Stimulated activated CD4-positive, alpha-beta T cell treated with anti-CD3 and anti-CD28 coated beads, Interleukin-1b, Interleukin-23, amount 100 ng/mL, for 48 hours (primary cell): ENCODE measurements around the gene PRPSAP2.
"Not testable (repeated sequence)": the region's sequence is repeated elsewhere in the genome, so short reads cannot be mapped to it uniquely, and the experiment has no call there.

Experiments used
- DNase-seq: peaks from one replicate; pipeline ENCODE4 v3.0.0-alpha.2; 2020

Gene PRPSAP2

DNA sequence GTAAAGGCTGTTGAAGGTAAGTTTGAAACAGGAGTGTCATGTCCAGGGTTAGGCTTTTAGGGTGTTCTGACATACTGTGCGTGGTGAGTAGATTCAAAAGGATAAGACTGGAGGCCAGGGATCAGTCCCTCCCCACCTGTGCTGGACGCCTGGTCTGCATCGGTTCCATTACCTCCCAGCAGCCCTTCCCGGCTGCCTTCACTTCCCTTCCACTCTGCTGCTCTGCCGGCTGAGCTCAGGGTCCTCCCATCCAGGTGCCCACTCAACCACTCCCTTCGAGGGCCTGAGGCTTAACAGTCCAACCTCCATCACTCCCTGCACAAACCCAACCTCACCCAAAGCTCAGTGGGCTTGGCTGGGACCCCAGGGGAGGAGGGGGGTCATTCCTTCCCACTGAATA, 89.9 kb downstream of the PRPSAP2 start:
- no peak for DNase-seq

DNA sequence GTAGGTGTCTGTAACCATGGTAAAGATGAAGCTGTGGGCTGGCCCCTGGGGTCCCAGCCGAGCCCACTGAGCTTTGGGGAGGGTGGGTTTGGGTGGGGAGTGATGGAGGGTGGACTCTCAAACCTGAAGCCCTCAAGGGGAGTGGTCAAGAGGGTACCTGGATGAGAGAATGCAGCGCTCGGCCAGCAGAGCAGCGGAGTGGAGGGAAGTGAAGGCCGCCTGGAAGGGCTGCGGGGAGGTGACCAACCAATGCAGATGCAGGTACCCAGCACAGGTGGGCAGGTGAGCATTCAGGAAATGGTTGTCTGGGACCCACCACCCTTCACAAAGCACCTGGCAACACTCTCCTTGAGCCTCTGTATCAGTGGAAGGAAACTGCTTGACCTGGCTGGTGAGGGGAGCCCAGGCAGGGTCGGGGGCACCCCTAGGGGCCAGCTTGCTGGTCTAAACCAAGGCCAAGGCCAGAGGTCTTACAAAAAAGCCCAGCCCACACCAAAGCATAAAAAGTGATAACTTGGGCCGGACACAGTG, 90.6 kb downstream of the PRPSAP2 start:
- DNase-seq: no peak

DNA sequence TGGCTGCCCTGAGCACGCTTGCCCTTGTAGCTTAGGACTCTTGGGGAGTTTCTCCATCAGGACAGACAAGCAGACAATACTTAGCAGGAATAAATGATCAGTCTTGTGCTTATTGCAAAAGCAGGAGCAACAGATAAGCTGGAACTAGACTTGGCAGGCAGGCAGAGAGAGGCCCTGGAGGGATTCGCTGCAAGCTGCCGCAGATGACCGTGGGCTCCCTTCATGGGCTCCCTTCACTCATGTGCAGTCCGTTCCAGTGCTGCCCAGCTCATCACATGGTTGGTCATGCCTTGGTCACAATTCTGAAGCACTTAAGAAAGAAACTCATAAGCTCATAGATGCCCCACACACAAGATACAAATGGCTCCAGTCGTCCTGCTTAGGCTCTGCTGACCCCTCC, 91.6 kb downstream of the PRPSAP2 start:
- no peak for DNase-seq

DNA sequence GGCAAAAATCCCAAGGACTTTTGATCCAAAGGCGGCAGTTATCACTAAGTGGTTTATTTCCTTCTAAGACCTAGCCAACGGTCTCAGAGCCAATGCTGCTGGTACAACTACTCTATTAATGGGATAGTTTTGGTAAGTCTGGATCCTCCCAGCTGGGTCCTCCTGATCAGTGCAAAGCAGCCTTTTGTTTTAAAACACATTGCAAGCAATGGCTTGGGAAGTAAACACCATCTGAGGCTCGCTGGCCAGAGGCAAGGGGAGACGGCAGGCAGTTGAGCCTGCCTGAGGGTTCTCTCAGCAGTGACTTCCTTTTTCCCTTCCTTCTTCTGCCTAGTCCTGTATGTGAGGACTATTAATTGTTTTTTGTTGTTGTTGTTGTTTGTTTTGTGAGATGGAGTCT, 92.4 kb downstream of the PRPSAP2 start:
- no peak for DNase-seq

DNA sequence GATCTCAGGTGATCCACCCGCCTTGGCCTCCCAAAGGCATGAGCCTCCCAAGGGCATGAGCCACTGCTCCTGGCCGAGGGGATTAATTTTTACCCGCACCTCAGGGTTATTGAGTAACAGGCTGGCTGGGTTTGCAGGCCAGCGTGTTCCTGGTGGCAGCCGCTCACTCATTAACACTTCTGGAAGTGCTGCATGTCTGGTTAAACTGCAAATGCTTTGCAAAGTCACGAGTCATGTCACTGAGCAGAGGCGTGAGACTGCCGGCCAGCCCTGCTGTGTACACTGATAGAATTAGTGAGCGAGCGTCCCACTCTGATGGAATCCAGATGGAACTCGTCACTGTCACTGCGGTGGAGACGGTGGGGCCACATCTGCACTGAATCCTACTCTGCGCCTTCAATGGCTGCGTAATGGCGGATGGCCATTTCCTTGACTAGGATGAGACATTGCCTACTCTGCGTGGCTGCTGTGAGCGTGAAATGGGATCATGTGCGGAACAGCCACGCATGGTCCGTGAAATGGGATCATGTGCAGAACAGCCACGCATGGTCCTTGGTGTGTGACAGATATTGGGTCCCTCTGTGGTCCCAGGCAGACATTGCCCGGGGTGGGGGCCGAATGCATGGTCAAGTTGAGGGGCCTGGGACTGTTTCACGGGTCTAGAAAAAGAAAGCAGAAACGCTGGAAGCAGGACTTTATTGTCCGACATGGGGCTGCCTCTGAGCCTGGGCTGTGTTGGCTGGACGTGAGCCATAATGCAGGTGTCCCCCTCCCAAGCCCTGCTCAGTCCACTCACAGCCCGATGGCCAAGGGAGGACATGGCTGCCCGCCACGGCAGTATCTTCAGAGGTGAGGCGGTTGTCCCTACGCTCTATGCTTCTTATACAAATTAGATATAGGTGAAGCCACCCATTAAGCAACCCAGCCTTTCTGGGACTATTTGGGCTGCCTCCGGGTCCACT, 93.3 kb downstream of the PRPSAP2 start:
- no peak for DNase-seq

DNA sequence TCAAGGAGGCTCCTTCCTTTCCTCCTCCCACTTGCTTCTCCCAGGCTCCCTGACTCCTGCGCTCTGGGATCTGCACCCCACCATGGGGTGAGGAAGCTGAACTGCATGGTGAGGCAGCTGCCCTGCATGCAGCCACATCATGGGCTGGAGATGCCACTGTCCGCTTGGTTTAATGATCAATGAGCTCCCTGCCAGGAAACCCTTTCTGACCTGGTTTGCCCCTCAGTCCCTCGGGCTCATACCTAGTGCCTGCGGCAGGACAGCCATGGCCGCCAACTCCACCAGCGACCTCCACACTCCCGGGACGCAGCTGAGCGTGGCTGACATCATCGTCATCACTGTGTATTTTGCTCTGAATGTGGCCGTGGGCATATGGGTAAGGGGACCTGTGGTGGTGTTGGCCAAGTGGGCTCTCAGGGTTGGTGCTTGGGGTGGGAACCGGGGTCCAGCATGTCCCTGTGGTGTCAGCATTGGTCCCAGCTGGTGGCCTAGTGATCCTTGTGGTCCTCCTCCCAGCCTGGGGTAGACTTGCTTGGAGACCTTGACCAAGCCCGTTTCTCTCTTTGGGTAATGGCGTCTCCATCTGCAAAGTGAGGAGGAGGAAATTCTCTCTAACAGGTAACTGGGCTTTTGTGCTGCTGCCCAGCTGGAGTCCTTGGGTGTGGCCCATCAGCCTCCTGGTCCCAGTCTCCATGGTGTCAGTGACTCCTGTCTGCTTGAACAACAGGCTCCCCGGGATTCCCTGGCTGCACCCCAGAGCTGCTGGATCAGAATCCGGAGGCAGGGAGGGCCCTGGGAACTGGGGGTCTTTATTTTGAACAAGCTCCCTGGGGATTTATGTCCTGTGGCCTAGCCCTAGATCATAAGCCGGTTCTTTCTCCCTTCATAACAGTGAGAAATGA, 94.3 kb downstream of the PRPSAP2 start, which contains the start of gene SLC5A10:
Gene SLC5A10, plus strand, starts transcription at position 225 of the 902 bp plus-strand sequence. Its CDS starts 41 bp downstream, at position 266.
- no peak for DNase-seq

DNA sequence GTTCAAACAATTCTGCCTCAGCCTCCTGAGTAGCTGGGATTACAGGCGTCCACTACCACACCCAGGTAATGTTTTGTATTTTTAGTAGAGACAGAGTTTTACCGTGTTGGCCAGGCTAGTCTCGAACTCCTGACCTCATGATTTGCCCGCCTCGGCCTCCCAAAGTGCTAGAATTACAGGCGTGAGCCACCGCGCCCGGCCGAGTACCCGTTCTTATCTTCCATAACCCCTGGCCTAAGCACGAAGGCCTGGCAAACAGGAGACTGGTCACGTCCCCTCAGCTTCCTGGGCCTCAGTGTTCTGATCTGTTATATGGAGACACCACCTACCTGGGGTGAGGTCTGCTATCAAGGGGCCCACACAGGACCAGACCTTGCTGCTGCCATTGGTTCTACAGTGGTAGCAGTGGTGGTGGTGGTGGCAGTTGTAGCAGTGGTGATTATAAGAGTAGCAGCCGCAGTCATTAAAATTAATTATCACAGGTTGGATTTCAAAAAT, 95.3 kb downstream of the PRPSAP2 start:
- no peak for DNase-seq

DNA sequence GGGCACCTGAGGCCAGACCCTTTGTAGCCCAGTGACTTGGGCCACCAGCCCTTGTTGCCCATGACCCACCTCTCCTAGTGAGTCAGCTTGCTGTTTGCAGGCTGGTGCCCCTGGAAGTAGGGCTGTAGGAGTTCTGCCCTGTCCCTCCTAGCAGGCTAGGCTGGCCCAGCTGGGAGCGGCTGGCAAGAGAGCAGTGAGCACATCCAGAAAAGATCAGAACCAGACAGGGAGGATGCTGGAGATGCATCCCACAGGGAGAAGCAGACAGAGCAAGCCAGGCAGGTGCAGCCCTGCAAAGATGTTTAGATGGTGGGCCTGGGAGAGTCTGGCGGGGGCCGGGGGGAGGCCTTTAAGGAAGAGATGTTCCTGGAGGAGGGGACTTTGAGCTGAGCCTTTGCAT, 96.4 kb downstream of the PRPSAP2 start:
- no peak for DNase-seq

DNA sequence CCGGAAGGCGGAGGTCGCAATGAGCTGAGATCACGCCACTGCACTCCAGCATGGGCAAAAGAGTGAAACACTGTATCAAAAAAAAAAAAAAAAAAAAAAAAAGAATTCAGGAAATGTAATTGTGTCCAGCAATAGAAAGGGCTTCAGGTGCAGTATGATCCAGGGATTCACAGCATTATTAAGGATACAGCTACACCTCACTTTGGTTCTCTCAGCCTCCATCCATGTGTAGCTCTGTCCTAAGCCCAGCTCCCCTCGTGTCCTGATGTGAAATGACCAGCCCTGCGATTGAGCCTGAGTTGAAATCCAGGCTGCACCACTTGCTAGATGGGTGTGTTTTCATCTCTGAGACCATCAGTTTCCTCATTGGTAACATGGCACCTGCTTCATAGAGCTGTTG, 97.1 kb downstream of the PRPSAP2 start:
- no peak for DNase-seq

DNA sequence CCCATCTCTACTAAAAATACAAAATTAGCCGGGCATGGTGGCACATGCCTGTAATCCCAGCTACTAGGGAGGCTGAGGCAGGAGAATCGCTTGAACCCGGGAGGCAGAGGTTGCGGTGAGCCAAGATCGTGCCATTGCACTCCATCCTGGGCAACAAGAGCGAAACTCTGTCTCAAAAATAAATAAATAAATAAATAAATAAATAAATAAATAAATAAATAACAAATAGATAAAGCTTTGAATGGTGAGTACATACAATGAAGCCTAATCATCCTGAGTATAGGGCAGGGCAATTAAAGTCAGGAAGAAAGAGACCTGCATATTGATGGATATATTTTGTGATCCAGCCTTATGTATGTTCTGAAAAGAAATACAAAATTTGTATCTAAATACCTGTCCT, 98.1 kb downstream of the PRPSAP2 start:
- DNase-seq: not testable (repeated sequence)

DNA sequence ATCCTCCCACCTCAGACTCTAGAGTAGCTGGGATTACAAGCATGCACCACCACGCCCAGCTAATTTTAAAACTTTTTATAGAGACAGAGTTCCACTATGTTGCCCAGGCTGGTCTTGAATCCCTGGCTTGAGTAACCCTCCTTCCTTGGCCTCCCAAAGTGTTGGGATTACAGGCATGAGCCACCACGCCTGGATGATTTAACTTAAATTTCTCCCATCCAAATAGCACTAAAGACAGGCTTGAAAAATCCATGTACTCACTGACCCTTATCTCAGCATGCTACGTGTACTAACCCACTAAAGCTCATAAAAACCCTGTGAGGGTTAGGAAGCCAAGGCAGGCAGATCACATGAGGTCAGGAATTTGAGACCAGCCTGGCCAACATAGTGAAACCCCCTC, 98.7 kb downstream of the PRPSAP2 start:
- no peak for DNase-seq

DNA sequence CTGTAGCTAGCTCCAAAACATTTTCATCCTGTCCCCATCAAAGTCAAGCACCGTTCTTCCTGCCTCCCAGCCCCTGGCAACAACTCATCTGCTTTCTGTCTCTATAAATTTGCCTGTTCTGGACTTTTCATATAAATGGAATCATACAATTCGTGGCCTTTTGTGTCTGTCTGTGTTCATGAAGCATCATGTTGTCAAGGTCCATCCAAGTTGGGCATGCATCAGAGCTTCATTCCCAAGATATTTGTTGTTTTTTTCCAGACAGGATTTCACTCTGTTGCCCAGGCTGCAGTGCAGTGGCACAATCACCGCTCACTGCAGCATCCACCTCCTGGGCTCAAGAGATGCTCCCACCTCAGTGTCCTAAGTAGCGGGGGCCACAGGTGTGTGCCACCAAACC, 99.9 kb downstream of the PRPSAP2 start:
- no peak for DNase-seq

DNA sequence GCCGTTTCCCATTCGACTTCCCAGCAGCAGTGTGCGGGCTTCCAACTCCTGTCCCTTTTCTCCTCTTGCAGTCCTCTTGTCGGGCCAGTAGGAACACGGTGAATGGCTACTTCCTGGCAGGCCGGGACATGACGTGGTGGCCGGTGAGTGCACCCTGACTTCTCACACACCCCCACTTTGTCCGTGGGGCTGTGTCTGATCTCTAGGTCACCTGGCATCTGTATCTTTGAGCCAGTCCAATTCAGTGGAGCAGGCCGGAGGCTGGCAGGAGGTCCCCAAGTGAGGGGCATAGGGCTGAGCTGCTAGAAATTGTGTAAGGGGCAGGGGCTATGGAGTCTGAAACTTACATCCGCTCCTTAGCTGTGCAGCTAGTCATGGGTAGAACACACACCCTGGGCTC, 100.7 kb downstream of the PRPSAP2 start:
- no peak for DNase-seq

DNA sequence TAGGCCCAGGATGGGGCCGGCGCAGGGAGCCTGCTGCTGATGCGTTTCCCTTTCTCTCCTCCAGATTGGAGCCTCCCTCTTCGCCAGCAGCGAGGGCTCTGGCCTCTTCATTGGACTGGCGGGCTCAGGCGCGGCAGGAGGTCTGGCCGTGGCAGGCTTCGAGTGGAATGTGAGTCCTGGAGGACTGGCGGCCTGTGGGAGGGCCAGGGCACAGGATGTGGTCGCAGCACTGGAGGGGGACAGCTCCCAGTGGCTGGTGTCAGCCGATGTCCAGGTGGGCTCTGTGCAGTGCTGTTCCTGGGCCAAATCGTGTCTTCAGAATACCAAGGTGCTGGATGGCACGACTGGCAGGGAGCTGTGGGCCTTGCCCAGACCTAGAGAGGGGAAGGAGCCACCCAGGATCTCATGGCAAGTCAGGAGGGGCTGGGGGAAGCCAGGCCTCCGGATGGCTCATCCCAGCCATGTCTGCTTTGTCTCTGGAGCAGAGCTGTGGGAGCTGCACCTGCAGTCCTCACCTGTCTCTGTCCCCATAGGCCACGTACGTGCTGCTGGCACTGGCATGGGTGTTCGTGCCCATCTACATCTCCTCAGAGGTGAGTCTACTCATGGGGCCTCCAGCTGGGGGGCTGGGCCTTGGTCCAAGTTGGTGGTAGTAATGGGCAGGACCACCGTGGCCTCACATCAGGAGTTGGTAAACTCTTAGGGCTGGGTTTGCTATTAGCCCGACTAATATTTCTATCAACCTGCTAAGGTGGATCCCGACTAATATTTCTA, 101.3 kb downstream of the PRPSAP2 start:
- DNase-seq: no peak

DNA sequence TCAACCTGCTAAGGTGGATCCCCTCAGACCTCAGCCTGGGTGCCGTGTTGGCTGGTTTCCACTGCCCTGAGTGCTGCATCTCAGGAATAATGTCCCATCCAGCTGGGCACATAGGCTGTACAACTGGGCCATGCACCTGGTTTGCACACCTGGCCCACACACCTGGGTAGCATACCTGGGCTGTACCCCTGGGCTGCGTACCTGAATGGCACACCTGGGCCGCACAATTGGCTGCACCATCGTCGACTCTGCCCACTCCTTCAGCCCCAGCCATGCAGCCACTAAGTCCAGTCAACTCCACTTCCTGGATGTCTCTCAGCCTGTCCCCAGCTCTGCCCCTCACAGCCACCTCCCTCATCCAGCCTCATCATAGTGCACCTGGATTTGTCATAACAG, 101.9 kb downstream of the PRPSAP2 start:
- DNase-seq: no peak

DNA sequence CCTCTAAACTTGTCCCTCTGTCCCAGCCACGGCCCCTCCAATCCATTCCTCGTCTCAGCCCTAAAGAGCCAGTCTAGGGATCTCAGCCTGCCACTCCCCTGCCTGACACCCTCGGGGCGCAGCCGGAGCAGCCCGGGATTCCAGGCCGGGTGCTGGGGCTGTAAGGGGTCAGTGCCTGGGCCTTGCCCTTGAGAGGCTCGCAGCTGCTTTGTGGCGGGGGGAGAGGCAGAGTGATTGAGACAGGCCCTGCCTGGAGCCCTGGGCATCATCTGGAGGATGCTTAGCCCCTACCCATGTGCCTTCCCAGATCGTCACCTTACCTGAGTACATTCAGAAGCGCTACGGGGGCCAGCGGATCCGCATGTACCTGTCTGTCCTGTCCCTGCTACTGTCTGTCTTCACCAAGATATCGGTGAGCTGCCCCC, 102.3 kb downstream of the PRPSAP2 start:
- no peak for DNase-seq

DNA sequence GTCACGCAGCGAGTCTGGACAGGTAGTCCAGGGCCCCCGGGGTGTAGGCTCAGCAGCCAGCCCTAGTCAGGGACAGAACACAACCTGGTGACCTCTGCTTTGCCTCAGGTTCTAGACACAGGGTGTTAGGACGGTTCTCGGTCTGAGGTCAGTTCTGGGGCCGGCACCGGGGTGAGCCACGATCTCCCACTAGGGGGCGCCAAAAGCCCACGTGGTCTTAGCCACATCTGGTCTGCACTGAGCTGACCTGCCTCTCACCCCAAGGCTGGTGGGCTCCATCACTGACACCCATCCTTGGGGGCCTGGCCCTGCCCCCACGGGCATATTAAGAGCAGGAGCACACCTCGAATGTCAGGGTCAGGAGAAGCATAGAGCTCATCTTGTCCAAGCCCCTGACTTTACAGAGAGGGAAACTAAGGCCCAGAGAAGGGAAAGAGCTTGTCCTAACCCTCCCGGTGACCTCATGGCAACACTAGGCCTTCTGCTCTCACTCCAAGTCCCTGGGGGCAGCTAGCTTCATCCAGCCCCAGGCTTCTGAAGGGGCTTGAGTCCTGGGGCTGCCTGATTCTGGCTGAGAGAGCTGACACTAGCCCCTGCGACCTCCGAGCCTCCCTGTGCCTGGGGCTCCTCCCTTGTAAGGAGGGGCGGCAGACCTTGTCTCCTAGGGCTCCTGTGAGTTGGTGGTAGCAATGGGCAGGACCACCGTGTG, 103.0 kb downstream of the PRPSAP2 start:
- DNase-seq: peak; percentile 77

DNA sequence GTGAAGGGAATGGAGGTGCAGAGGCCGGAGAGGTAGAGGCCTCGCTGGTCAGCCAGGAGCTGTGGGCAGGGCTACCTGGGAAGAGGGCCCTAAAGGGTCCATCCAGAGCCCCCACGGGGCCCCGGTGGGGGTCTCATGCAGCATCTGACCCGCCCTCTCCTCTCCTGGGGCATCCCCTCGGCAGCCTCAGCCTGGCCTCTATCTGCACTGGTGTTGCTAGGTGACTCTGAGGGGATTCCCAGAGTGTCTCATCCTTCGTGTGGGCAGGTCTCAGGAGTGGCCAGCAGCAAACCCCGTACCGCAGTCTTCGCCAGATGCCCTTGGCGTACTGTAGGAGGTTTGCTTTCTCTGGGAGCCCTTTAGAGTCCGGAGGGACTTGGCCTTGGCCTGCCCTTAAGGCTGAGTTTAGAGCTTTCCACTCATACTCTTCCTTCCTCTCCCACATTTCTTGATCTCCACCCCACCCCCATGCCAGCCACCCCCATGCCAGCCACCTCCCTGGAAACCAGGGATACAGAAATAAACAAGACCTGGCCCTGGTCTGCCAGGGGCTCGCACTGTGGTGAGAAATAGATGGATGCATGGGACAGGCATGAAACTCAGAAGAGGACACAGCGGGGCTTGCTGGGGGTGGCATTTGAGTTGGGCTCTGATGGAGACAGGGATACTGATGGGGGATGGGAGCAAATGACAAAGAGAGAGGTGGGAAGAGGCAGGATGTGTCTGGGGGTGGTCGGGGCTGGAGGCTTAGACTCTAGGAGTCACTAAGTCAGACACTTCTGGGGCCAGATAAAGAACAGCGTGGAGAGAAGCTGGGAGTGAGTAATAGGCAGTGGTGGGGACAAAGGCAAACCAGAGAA, 103.9 kb downstream of the PRPSAP2 start:
- peak; percentile 30 for DNase-seq

DNA sequence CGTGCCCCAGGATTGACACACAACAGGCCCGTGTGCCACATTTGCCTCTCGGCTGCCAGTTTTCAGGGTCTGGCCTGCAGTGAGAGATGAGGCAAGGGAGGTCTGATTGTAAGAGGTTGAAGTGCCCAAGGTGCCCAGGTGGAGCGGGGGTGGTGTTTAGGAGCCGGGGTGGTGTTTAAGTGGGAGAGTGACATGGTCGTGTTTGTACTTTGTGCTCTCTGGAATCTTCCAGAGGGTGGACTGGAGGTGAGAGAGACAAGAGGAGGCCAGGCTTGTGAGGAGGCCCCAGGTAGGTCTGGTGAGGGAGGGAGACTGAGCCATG, 104.5 kb downstream of the PRPSAP2 start:
- no peak for DNase-seq

DNA sequence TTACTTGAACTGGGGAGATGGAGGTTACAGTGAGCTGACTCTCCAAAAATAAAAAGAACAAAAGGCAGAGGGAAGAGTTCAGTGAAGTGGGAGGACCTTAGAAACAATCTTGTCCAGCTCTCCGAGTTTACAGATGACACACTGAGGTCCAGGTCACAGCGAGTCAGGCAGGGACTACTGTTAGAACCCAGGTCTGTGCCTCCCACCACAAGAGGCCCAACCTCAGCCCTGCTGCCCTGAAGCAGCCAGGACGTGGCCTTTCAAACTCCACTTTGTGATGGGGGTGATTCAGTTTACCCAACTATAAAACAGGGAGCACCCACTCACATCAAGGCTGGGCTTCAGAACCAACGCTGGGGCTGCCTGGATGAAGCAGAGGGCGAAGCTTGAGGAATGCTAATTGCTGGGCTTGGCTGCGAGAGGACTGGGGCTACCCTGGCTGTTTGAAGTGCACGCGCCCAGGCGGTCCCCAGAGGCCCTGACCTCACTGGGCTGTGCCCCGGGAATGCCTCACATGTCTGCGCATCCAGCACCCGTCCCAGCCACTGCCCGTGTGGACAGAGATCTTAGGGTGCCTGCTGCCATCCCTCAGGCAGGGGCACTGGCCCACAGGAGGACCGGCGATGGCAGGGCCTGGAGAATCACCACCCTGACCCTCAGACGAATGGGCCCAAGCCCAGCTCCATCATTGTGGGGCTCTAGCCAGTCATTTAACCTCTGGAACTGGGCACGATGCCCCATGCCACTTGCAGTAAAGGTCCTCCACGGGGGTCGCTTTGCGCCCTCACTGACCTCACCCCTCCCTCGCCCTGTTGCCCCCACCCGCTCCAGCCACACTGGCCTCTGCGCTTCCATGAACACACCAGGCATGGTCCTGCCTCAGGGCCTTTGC, 105.4 kb downstream of the PRPSAP2 start:
- peak; percentile 22 for DNase-seq
